NCI-H2196 treated with DMSO at 0.1 percent for 48 hours (cell line): Measurements from ENCODE around the gene CEACAM1.
"Not testable (repeated sequence)": the region's sequence is repeated elsewhere in the genome, so short reads cannot be mapped to it uniquely, and the experiment has no call there.

Experiments
- DNase-seq: peaks from one replicate; lab custom pipeline; 2025; ENCODE audit not compliant: unreplicated experiment; lab: John Stamatoyannopoulos, UW

The CEACAM1 gene

GRCh38 chr19:42512743-42513304 lies 15.5 kb downstream of the CEACAM1 start:
- DNase-seq = no peak

- DNase-seq = no peak
Observed at GRCh38 chr19:42512130-42512636, 16.1 kb downstream of the CEACAM1 start.

- DNase-seq = no peak
Observed at GRCh38 chr19:42511340-42511739, 16.9 kb downstream of the CEACAM1 start.

- no peak for DNase-seq
Observed at GRCh38 chr19:42508892-42509444, 19.3 kb downstream of the CEACAM1 start.

- DNase-seq = no peak
Observed at GRCh38 chr19:42505066-42505465, 23.2 kb downstream of the CEACAM1 start.

GRCh38 chr19:42501733-42502132 lies 26.5 kb downstream of the CEACAM1 start:
- DNase-seq = no peak

GRCh38 chr19:42501243-42501642 lies 27.0 kb downstream of the CEACAM1 start:
- not testable (repeated sequence) for DNase-seq

- no peak for DNase-seq
Observed at GRCh38 chr19:42498169-42498757, 30.0 kb downstream of the CEACAM1 start.

GRCh38 chr19:42497492-42498168 lies 30.7 kb downstream of the CEACAM1 start:
- no peak for DNase-seq

GRCh38 chr19:42496460-42497133 lies 31.7 kb downstream of the CEACAM1 start:
- DNase-seq = no peak

- no peak for DNase-seq
Observed at GRCh38 chr19:42495663-42496062, 32.6 kb downstream of the CEACAM1 start.

GRCh38 chr19:42494321-42494720 lies 34.0 kb downstream of the CEACAM1 start:
- DNase-seq = no peak

- no peak for DNase-seq
Observed at GRCh38 chr19:42488783-42489521, 39.3 kb downstream of the CEACAM1 start.

GRCh38 chr19:42487798-42488178 lies 40.5 kb downstream of the CEACAM1 start:
- no peak for DNase-seq

- DNase-seq = no peak
Observed at GRCh38 chr19:42487032-42487797, 41.1 kb downstream of the CEACAM1 start.

- DNase-seq = not testable (repeated sequence)
Observed at GRCh38 chr19:42485036-42485435, 43.2 kb downstream of the CEACAM1 start.

- no peak for DNase-seq
Observed at GRCh38 chr19:42480335-42481095, 47.8 kb downstream of the CEACAM1 start.

GRCh38 chr19:42479736-42480135 lies 48.5 kb downstream of the CEACAM1 start:
- DNase-seq = no peak

- no peak for DNase-seq
Observed at GRCh38 chr19:42478765-42479311, 49.4 kb downstream of the CEACAM1 start.
